Upper lobe of left lung (tissue), 4 donors: ENCODE data around the gene EIPR1.

Experiments
- CTCF ChIP-seq, 6 experiments: fragments of 450-650 bp in 4 of 6; fragments of 200-600 bp in 2 of 6; sonication (generic) in 2 of 6; IDR thresholded peaks; one replicate each; pipeline ENCODE4 v1.5.1; 2016 to 2019; ENCODE audit warnings: antibody characterized with exemption in 6 of 6
- EP300 ChIP-seq, 4 donors: sonication (generic); formaldehyde crosslinking; IDR thresholded peaks; one replicate each; pipeline ENCODE4 v1.5.1; 2017; ENCODE audit warnings: antibody characterized with exemption in 4 of 4, control low read depth in 2 of 4
- POLR2A ChIP-seq, 4 donors: fragments of 450-650 bp; IDR thresholded peaks; one replicate each; pipeline ENCODE4 v1.5.1; 2016 to 2017; ENCODE audit warnings: antibody characterized with exemption in 4 of 4, mild to moderate bottlenecking in 2 of 4
- POLR2AphosphoS5 ChIP-seq, 2 donors: sonication (generic); formaldehyde crosslinking; IDR thresholded peaks; one replicate each; pipeline ENCODE4 v1.5.1; 2017; ENCODE audit warnings: antibody characterized with exemption in 2 of 2

DNA sequence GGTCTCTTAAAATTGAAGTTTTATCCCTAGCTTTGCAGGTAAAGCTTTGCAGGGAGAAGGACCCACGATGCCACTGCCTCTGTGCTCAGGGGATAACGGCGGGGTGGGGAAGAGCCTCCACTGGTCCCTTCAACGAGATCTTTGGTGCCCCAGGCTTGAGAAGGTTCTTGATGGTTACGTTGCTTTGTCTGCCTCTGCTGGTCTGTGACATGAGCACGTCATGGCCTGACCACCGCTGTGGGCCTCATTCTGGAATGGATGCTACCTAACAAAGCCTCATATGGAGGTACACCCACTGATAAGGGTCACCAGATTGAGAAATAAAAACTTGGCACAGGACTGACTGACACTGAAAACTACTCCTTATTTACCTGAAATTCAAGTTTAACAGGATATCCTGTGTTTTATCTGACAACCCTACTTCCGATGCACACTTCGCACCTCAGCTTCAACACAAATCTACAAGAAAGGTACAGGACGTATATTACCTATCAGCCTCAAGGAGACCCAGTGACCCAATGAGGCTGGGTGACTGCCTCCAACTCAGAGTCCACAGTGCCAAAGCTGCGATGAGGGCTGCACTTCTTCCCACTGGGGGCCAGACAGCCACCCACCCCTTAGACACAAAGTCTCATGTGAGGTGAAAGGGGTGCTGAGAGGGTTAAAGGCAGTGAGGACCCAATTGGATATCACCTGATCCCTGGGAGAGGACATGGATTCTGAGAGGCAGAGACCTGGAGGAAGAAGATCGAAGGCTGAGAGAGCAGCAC lies 64.9 kb downstream of the EIPR1 start:
- TF ChIP-seq CTCF (IDR thresholded peaks at IDR 0.05) (no peak), POLR2A (IDR thresholded peaks at IDR 0.05) (no peak), POLR2AphosphoS5 (IDR thresholded peaks at IDR 0.05) (no peak), EP300 (IDR thresholded peaks at IDR 0.05) (no peak)
